Effector CD8-positive, alpha-beta T cell (primary cell): ENCODE data around the gene LAMA5.

Source experiments
- DNase-seq: peaks from one replicate; lab custom pipeline; 2025; lab: John Stamatoyannopoulos, UW

LAMA5 gene

DNA sequence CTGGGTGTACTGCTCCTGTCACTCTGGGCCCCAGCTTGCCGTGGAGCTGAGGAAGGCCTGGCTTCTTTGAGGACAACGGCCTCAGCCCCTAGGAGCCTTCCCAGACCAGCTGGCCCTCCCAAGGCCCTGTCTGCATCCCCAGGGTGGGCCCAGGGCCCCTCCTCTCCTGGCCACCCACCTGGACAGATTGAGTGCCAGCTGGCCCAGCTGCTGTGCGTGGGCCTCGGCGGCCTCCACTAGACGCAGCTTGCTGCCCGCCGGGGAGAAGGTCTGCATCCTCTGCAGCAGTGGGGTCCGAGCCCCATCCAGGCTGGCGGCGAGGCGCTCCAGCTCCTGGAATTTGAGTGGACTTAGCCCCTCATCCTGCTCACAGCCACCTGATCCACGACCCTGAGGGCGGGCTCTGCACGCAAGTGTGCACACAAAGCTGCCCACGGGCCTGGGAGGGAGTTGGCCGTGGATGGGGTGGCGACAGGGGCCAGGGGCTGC lies 49.9 kb downstream of the LAMA5 start:
- DNase-seq: no peak

DNA sequence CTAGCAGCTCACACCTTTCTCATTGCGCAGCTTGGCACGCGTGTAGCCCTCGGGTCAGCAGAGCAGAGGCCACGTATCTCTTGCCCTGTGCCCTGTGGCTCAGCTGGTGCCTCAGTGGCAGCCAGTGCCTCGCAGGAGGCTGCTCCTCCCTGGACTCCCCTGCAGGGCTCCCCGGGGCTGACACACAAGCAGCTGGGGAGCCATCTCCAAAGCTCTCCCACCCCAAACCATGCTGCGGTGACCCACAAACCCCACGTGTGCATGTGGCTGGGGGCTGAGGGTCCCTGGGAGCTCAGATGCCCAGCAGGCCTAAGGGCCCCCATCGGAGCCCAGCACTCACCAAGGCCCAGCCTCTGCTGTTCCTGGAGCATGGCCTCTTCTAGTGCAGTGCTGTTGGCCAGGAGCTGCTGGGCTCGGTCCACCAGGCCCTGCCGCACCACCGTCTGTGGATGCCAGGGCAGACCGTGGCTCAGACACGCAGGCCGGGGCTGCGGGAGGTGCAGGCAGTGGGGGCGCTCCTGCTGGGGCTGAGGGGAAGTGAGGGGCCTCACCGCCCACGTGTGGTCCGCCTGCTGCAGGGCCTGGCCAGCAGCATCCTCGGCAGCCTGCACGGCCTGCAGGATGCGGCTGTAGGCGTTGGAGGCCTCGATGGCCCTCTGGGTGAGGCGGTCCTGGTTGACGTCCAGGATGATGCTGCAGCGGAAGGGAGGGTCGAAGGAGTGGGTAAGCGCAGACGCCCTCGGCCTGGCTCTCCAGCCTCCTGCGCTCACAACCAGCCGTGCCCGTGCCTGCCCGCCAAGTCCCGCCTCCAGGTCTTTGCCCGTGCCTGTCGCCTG lies 50.6 kb downstream of the LAMA5 start:
- no peak for DNase-seq

DNA sequence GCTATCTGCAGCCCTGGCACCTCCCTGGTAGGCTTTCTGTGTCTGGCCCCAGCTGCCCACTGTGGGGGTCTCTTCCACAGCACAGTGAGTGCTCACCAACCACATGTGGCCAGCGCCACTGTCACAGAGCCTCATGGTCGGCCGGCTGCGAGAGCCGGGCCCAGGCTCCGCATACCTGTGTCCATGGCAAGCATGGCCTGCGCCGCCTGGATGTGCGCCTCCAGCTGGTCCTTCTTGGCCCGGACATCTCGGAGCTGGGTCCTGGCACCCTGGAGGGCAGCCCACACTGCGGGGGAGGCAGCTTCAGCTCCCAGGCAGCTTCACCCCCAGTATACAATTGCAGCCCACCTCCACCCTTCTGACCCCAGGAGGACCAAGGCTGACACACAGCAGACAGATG lies 51.3 kb downstream of the LAMA5 start:
- no peak for DNase-seq

DNA sequence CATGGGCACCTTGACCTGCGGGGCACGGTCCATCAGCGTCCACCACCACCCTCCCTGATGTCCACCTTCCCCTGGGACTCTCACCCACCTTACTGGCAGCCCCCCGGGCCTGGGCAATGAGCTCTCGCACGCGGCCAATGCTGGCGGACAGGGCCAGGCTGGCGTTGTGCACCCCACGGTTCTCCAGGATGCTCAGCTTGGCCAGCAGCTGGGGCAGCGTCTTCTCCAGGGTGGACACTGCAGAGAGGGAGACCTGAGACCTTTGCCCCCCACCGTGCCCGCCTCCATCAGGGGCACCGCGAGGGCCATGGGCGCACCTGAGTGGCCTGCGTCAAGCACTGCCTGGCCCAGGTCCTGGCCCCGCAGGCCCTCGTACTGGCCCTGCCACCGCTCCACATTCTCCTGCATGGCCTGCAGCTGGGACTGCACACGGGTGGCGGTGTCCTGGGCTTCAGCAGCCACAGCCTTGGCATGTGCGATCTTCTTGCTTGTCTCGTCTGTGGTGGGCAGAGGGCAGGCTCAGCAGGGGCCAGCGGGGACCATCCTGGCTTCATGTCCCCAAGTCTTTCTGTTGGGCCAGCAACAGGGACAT lies 52.3 kb downstream of the LAMA5 start:
- DNase-seq: no peak

DNA sequence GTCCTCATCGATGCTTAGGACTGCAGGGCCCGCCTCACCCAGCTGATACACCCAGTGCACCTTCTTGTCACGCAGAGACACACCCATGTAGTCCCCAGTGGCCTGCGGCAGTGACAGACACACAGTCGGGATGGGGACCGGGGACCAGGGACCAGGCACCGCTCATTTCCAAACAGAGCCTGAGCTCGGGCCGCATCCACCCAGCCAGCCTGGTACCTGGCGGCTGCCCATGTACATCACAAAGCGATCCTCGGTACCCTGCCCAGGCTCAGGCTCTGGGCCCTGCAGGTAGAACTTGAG lies 52.8 kb downstream of the LAMA5 start:
- no peak for DNase-seq

DNA sequence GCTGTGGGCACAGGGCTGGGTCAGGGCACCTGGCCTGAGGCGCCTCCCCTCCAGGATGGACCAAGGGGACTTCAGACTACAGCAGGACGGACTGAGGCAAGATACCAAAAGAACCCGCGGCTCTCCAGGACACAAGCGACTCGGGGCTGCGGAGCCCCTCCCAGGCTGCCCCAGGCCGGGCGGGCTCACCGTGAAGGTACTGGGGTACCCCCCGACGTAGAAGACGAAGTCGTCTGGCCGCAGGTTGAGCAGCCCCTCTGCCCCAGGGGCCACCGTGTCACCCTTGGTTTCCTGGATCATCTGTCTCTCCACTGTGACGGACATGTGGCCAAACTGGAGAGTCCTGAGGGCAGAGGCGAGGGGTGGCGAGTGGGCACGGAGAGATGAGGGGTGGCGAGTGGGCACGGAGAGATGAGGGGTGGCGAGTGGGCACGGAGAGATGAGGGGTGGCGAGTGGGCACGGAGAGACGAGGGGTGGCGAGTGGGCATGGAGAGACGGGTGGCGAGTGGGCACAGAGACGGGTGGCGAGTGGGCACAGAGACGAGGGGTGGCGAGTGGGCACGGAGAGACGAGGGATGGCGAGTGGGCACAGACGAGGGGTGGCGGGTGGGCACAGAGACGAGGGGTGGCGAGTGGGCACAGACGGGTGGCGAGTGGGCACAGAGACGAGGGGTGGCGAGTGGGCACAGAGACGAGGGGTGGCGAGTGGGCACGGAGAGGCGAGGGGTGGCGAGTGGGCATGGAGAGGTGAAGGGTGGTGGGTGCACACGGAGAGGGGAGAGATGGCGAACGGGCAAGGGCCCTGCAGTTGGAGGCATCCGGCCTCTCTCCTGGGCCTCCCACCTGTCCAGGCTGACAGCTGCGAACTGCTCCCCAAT lies 53.4 kb downstream of the LAMA5 start:
- DNase-seq: no peak

DNA sequence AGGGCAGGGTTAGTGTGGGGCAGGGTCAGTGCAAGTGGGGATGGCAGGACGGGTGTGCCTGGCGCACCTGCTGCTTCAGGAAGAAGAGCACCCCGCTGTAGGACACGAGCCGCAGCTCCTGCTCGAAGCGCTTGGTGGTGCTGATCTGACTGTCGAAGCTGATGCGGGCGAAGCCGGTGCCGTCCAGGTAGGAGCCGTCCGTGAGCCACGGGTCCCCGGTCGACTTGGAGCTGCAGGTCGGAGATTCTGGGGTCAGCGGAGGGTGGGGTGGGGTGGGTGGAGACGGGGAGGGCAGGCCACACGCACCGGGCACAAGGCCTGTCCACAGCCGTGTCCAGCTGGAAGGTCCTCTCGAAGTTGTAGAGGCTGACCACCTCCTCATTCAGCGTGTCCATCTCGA lies 54.1 kb downstream of the LAMA5 start:
- no peak for DNase-seq

DNA sequence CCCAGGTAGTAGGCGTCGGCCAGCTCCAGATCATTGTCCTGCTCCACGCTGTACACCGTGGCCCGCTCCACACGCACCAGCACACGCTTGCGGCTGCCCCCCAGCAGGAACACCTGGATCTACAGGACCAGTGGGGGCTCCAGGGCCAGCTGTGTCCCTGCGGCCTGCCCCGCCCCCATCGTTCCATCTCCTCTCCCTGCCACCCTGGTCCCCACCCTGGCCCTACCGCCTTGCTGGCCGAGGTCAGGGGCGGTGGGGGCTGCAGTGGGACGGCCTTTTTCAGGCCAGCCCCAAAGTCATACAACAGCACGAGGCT lies 54.5 kb downstream of the LAMA5 start:
- DNase-seq: no peak

DNA sequence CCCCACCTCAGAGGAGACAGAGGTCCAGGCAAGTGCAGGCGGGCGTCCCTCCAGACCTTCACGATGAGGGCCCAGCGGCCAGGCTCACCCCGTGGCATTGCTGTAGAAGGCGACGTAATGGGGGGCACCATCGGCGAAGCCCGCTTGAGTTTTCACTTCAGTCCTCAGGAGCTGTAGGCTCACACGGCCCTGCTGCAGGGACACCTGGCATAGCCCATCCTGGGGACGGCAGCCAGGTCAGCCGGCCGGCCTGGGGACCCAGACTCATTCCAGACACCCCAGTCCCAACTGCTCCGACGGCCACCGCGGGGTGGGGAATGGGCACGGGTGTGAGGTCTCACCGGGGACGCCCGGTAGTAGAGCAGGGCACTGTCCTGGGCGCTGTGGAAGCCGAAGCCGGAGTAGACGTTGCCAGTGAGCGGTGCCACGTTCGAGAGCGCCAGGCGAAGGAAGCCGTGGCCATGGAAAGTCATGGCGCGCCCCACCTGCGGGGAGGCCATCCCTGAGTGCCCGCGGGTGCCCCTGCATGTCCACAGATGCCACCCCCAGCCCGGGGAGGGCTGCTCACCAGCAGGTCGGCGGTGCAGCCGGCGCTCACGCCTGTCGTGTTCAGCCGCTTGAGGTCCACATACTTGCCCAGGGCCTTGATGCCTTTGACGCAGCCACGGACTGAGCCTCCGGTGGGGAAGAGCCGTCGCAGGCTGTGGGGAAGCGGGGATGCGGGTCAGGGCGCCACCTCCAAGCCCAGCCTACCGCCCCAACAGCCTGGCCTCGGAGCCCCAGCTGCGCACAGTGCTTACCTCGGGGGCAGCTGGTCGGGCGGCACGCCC lies 55.1 kb downstream of the LAMA5 start:
- no peak for DNase-seq

DNA sequence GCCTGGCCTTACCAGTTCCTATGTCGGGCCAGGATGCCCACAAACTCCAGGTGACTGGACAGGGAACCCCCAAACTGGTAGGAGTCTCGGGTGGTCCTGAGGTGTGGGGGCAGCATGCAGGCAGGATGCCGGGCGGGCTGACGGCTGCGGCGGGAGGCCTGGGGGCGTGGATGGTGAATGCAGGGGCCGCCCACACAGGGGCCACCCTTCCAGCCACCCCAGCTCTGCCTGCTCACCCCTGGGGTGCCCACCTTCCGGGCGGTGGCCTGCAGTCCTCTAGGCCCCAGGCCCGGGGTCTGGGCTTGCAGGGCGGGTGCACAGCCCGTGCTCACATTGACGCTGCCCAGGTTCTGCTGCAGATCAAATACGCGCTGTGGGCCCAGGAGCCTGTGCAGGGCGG lies 56.0 kb downstream of the LAMA5 start:
- DNase-seq: no peak

DNA sequence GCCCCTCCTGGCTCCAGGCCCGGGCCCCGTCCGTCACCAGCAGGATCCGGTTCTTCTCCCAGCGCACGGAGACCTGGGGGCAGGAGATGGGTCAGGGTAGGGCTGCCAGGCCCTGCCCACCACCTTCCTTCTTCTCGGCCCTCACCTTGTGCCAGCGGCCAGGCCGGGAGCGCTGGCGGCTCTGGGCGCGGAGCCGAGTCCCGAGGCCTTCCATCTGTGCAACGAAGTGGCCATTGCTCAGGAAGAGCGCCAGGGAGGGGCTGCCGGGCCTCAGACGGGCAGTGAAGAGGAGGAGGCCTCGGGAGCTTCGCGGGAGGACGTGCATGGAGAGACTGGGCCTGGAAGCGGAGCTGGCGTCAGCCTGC lies 56.4 kb downstream of the LAMA5 start:
- DNase-seq: no peak

DNA sequence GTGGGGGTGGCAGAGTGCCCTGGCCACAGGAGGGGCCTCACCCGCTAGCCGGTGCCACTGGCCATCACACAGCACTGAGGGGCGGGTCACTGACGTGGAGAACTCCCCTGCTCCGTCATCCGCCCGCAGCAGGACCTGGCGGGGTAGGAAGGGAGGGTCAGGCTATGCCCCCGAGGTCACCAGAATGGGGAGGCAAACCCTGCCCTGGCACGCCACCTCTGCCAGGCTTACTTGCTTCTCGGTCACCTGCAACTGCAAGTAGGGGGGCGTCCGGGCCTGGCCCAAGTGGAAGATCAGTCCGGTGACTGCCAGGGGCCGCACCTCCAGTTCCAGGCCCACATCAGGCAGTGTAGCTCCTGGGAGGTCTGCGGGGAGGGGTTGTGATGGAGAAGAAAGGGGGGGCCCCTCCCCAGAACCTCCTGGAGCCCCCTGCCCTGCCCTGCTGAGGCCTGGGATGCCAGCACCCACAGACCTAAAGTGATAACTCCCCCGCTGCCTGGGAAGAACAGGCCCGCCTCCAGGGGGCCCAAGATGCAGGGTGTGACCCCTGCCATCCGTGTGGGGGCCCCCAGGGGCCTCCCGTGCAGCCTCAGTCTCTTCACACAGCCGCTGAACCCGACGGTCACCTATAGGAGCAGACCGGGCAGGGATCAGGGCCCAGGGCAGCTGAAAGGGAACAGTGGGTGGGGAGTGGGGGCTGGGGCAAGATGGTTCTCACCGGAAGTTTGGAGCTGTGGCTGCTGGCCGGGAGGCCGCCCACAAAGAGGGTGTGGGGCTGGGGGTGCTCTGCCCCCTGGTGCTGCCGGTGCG lies 57.0 kb downstream of the LAMA5 start:
- no peak for DNase-seq

DNA sequence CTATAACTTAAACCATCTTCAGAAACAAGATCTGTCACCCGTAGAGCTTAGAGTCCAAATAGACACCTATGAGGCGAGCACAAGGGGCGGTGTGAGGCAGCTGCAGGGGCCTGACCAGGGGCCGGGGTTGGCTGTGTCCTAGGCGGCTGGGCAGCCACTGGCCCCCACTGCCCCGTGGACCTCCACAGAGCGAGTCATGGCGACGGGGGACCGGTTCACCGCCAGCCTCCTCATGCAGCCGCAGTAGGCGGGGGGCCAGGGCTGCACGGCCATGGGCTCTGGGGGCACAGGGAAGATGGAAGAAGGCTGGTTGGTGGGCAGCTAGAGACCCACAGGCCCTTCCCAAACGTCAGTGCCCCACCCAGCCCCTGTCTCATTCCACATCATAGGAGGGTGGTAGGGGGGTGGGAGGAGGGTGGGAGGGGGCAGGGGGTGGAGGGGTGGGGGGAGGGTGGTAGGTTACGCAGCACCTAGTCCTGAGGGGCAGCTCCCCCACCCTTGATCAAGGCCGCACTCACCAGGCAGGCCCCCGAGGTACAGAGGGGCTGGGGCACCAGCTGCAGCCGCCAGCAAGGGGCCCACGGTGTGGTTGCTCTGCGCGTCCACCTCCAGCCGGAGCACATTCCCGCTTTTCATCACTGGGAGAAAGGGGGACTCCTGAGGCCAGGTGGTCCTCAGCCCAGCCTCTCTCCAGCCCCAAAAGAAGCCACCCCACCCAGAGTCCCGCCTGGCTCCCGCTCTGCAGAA lies 57.7 kb downstream of the LAMA5 start:
- no peak for DNase-seq

DNA sequence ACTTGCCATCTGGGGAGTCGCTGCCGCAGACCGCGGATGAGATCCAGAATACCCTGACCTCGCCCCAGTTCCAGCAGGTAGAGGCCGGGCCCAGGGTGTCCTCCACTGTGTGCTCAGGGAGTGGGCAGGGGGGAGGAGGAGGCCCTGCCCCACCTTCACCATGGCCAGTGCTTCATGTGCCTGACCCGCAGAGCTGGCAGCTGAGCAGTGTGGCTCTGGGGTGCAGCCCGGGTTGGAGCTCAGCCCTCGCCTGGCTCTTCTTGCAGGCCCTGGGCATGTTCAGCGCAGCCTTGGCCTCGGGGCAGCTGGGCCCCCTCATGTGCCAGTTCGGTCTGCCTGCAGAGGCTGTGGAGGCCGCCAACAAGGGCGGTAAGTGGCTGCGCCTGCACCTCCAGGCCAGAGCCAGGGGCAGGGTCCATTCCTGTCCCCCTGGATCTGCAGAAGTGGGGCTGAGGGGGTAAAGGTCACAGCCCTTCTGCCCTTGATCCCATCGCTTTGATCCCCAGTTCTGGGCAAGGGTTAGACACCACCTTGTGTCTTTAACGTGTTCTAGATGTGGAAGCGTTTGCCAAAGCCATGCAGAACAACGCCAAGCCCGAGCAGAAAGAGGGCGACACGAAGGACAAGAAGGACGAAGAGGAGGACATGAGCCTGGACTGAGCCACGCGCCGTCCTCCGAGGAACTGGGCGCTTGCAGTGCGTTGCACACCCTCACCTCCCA lies 58.9 kb downstream of the LAMA5 start:
- no peak for DNase-seq

DNA sequence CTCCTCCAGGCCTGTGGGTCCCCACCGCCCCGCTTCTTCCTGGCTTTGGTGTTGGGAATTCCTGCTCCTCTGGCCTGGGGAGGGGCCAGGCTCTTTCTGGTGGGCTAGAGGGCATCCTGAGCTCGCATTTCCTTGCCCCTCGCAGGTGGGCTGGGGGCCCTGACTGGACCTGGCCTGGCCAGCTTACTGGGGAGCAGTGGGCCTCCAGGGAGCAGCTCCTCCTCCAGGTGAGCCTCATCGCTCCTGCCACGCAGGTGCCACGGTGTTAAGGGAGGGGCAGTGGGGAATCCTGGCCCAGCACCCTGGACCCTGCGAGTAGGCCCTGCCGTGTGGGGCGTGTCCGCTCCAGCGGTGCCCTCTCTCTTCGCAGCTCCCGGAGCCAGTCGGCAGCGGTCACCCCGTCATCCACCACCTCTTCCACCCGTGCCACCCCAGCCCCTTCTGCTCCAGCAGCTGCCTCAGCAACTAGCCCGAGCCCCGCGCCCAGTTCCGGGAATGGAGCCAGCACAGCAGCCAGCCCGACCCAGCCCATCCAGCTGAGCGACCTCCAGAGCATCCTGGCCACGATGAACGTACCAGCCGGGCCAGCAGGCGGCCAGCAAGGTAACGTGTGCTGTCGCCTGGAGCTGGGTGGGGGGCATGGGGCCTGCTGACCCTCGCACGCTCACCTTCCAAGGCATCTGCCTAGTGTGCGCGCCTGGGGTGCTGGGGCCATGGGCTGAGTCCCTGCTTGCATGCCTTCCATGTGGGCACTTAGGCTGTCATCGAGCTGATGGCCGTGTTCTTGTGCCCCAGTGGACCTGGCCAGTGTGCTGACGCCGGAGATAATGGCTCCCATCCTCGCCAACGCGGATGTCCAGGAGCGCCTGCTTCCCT lies 59.6 kb downstream of the LAMA5 start:
- no peak for DNase-seq

DNA sequence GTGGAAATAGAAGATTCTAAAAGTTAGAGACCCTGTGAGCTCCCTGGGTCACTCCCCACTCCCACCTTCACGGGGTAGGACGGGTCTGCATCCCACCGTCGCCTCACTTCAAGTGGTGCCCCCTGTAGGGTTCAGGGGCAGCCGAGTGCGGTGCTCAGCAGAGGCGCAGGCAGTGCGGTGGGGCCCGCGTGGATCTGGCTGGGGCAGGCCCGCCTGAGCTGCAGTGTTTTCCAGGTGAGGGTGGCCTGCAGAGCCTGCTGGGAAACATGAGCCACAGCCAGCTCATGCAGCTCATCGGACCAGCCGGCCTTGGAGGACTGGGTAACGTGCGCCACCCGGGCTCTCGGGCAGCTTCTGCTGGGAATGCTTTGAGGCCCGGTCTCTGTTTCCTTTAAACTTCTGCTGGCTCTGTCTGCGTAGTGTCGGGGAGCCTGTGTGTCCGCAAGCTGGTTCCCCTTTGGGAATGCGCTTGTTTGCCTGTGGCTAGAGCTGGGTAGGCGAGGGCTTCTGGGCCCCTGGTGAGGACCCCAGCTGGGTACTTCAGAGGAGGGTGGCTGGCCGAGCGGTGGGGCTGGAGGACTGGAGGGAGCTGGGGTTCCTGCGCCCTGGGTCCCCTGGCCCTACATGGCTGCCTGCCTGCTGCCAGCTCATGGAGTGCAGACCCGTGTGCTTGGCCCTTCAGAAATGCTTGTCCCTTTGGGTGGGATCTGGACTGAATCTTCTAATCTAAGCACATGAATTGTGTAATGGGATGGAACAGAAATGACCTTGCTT lies 60.5 kb downstream of the LAMA5 start:
- DNase-seq: no peak

DNA sequence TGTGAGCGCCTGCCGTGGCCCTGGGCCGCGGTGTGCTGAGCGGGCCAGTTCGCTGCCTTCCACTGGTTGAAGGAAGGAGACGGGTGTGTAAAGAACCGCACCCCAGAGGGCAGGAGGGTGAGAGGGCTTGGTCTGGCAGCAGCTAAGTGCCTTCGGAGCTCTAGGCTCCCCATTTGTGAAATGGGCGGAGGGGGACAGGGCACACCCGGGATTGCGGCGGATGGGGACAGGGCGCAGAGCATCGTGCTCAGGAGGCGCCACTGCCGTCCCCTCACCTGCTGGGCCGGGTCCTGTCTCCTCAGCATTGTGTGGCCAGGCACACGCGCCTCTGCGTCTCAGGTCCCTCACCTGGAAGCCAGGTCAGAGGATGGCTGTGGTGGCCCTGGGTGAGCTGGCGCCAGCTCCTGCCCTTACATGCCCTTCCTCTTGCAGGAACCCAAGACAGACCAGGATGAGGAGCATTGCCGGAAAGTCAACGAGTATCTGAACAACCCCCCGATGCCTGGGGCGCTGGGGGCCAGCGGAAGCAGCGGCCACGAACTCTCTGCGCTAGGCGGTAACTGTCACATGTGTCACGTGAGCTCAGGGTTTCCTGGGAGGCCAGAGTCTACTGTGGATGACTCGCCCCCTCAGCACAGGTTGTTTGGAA lies 61.2 kb downstream of the LAMA5 start:
- DNase-seq: no peak
